AG04449 (cell line): Measurements from ENCODE around the gene TSPEAR.

Experiments used
- CTCF ChIA-PET: fragments of 350-600 bp; formaldehyde crosslinking; extraction: SDS; loops from one replicate; lab custom pipeline; 2021; ENCODE audit warnings: antibody characterized with exemption; lab: Yijun Ruan, JAX
- POLR2A ChIA-PET: fragments of 400-600, 350-600 bp; formaldehyde crosslinking; extraction: SDS; loops from one replicate; lab custom pipeline; 2020; ENCODE audit warnings: antibody characterized with exemption, inconsistent platforms; lab: Yijun Ruan, JAX
- DNase-seq: peaks from one replicate; pipeline ENCODE4 v3.0.0-alpha.2; 2010; ENCODE audit warnings: low read depth, low spot score
- H3K4me3 ChIP-seq: 2 replicates; pipeline ENCODE4 v1.5.1; 2011; ENCODE audit warnings: low read depth, mild to moderate bottlenecking, control low read depth, low read length
- CTCF ChIP-seq: IDR thresholded peaks from one replicate; pipeline ENCODE4 v1.5.1; 2011; ENCODE audit warnings: mild to moderate bottlenecking, moderate library complexity, low read length, control low read depth, inconsistent platforms; ENCODE audit not compliant: insufficient read depth; ENCODE audit errors: missing control alignments

TSPEAR gene

DNA sequence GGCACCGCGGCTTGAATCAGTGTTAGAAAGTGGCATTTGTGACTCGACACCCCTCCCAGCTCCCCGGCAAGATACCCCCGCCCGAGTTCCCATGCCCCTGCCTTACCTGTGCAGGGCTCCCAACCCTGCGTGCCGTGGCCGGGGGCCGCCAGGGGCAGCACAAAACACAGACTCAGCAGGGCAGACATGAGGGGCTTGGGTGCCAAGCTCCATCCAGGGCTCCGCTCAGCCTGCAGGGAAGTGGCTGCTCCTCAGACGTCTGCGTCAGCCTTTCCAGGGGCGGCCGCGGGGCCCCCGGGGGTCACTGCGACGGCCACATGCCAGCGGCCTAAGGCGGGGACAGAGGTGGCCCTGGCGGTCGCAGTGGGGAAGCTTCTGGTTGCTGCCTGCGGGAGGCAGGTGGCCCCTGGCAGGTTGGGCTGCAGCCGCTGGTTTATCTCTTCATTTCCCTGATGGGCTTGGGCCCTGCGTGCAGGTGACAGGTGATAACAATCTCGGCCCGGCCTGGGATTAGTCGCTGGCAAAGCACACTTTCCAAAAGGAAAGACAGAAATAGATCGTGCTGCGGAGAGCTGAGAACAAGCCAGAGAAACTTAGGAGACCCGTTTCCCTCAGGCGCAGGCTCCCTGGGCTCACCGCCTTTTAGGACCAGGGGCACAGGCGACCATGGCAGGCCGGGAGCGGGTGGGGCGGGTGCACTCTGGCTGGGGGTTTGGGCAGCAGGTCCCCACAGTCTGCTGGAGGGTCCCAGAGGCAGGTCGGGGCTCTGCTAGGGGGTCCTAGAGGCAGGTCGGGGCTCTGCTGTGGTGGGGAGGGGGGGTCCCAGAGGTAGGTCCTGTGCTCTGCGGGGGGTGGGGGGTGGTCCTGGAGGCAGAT is at the start of gene TSPEAR:
Gene TSPEAR (minus strand): TSS at position 246 of the 876 bp plus-strand sequence. CDS start 58 bp downstream, at position 188.
- ChIA-PET CTCF (interaction anchor here (1.4 kb wide), 1 partner anchor 82 kb away, joined by 5 read pairs; no protein-coding TSS in a partner anchor), POLR2A (no interaction called here)
- DNase-seq = no peak
- TF ChIP-seq CTCF = no peak
- no peak within 1 kb of the TSS for H3K4me3 ChIP-seq

GRCh38 chr21:44760376-44760775 is 49.0 kb upstream of the TSPEAR start:
- DNase-seq = no peak
- no peak for TF ChIP-seq CTCF
- no peak overlapping the region for H3K4me3 ChIP-seq
- ChIA-PET CTCF (interaction anchor here (1.3 kb wide), 1 partner anchor 33 kb away, joined by 3 read pairs; no protein-coding TSS in a partner anchor), POLR2A (no interaction called here)

DNA sequence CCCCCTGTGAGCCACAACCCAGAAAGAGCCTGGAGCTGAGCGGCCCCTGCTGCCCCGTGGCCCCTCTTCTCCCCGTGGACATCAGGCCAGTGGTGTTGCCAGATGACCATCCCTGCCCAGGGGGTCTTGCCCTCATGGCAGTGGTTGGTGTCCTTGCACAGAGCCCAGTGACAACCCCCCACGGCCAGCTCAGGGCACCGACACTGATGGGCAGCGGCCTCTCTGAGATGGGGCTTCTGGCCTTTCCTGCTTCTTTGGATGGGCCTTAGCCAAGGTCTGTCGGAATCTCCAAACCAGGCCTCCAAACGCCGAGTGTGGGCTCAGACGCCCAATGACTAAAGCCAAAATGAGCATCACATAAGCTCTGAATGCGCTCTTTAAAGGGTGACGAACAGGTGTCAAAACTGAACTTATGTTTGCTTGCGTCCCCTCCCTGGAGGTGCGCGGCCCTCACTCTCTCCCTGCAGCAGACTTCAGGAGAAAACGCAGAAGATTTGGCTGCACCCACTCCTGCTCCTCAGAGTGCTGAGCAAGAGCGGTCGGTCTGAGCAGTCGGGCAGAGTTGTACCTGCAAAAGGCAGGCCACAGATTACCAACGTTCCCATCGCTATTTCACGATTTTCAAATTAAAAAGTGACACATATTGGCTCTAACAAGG is 48.4 kb upstream of the TSPEAR start:
- POLR2A ChIA-PET = no interaction called here
- no peak for TF ChIP-seq CTCF
- CTCF ChIA-PET = interaction anchor here (1.3 kb wide), 1 partner anchor 34 kb away, joined by 3 read pairs; no protein-coding TSS in a partner anchor
- no peak for DNase-seq
- no peak overlapping the region for H3K4me3 ChIP-seq

DNA sequence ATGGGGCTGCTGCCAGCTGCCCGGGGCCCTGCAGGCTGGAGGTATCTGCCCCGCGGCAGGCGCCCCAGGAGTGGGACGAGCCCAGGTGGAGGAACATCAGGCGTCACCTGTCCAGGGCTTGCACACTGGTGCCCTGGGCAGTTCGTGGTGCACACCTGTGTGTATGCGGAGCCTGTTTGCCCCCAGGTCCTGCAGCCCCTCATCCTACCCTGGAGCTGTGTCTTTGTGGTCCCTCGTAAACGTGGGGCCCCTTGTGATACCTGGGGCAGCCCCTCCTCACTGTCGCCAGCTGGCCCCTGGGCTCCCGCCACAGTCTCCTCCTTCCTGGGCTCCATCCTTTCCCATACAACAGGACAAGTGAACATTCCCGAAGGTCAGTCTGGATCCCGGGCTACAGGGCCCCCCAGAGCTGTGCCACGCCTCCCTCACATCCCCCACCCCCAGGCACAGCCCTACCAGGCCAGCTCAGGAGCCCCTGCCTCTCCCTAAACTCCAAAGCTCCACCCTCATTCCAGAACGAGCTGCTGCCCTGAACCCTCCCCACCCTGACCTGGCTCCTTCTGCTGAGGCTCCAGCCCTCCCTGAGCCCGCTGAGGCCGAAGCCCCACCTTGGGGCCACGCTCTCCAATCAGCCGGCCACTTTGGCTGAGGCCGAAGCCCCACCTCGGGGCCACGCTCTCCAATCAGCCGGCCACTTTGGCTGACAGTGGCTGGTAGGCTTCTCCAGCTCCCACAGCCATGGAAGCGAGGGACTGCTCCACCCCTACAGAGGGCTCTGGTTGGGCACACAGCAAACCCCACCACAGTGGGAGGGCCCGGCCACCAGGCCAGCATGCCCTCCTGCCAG is 47.6 kb upstream of the TSPEAR start:
- no peak for DNase-seq
- H3K4me3 ChIP-seq = no peak overlapping the region
- no peak for TF ChIP-seq CTCF
- ChIA-PET CTCF (interaction anchor here (1.3 kb wide), 1 partner anchor 35 kb away, joined by 3 read pairs; no protein-coding TSS in a partner anchor), POLR2A (no interaction called here)

GRCh38 chr21:44758141-44758561 is 46.8 kb upstream of the TSPEAR start:
- no peak overlapping the region for H3K4me3 ChIP-seq
- no peak for DNase-seq
- CTCF ChIA-PET = interaction anchor here (1.0 to 1.3 kb wide), 2 partner anchors 10 to 16 kb away, joined by 3 read pairs; no protein-coding TSS in a partner anchor
- no peak for TF ChIP-seq CTCF
- POLR2A ChIA-PET = no interaction called here
